Loucy (cell line): ENCODE measurements around the gene LIMA1.

Experiments
- EZH2phosphoT487 ChIP-seq: fragments of 200-600 bp; IDR thresholded peaks from 2 replicates; pipeline ENCODE4 v1.6.1; 2018; ENCODE audit warnings: antibody characterized with exemption, mild to moderate bottlenecking, moderate library complexity, borderline replicate concordance
- TF ChIP-seq, protein P1 (sequence below): fragments of 200-600 bp; sonication (generic); conservative IDR thresholded peaks from 2 replicates; pipeline ENCODE4 v1.5.1; 2014; ENCODE audit warnings: mild to moderate bottlenecking, antibody characterized with exemption, low read length

GRCh38 chr12:50315803-50316202, 32.5 kb upstream of the LIMA1 start:
- TF ChIP-seq, protein P1, sequence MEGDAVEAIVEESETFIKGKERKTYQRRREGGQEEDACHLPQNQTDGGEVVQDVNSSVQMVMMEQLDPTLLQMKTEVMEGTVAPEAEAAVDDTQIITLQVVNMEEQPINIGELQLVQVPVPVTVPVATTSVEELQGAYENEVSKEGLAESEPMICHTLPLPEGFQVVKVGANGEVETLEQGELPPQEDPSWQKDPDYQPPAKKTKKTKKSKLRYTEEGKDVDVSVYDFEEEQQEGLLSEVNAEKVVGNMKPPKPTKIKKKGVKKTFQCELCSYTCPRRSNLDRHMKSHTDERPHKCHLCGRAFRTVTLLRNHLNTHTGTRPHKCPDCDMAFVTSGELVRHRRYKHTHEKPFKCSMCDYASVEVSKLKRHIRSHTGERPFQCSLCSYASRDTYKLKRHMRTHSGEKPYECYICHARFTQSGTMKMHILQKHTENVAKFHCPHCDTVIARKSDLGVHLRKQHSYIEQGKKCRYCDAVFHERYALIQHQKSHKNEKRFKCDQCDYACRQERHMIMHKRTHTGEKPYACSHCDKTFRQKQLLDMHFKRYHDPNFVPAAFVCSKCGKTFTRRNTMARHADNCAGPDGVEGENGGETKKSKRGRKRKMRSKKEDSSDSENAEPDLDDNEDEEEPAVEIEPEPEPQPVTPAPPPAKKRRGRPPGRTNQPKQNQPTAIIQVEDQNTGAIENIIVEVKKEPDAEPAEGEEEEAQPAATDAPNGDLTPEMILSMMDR, result no peak
- TF ChIP-seq EZH2phosphoT487, result no peak
